H9 (cell line): ENCODE measurements around the gene SHLD2. TPM values are rescaled to one million over a fixed set of nuclear protein-coding genes. Genes with fewer than 3 reads are reported as not detected.
A peak's percentile ranks its signal among the peaks of the same experiment; 100 is the strongest.

Experiments used
- DNase-seq: peaks from one replicate; pipeline ENCODE4 v3.0.0-alpha.2; 2017
- H2AFZ ChIP-seq: one replicate; pipeline ENCODE4 v1.6.1; 2013; ENCODE audit warnings: mild to moderate bottlenecking, low read length, control low read depth, moderate library complexity
- H2AK5ac ChIP-seq: 2 replicates; pipeline ENCODE4 v1.6.1; 2013; ENCODE audit warnings: low read length, control low read depth, mixed read lengths; ENCODE audit not compliant: insufficient read length
- H2BK120ac ChIP-seq: one replicate; pipeline ENCODE4 v1.6.1; 2013; ENCODE audit warnings: low read depth, mild to moderate bottlenecking, low read length, control low read depth, inconsistent platforms; ENCODE audit not compliant: poor library complexity, severe bottlenecking
- H2BK12ac ChIP-seq: 2 replicates; pipeline ENCODE4 v1.6.1; 2013; ENCODE audit warnings: low read length, control low read depth, mixed read lengths, low read depth; ENCODE audit not compliant: insufficient read length
- H2BK15ac ChIP-seq: 2 replicates; pipeline ENCODE4 v1.6.1; 2013; ENCODE audit warnings: low read depth, low read length, control low read depth
- H2BK20ac ChIP-seq: one replicate; pipeline ENCODE4 v1.6.1; 2013; ENCODE audit warnings: low read depth, mild to moderate bottlenecking, low read length, control low read depth, inconsistent platforms; ENCODE audit not compliant: poor library complexity, severe bottlenecking
- H2BK5ac ChIP-seq: 2 replicates; pipeline ENCODE4 v1.6.1; 2013; ENCODE audit warnings: low read length, control low read depth, mixed read lengths; ENCODE audit not compliant: insufficient read length
- H3K14ac ChIP-seq: 2 replicates; pipeline ENCODE4 v1.6.1; 2013; ENCODE audit warnings: low read length, control low read depth; ENCODE audit not compliant: insufficient read depth
- H3K18ac ChIP-seq: 2 replicates; pipeline ENCODE4 v1.6.1; 2013; ENCODE audit warnings: low read depth, mild to moderate bottlenecking, mixed read lengths, low read length, control low read depth; ENCODE audit not compliant: insufficient read length
- H3K23ac ChIP-seq: 2 replicates; pipeline ENCODE4 v1.6.1; 2013; ENCODE audit warnings: low read length, control low read depth, mixed read lengths, low read depth; ENCODE audit not compliant: insufficient read length
- H3K23me2 ChIP-seq: 2 replicates; pipeline ENCODE4 v1.6.1; 2013; ENCODE audit warnings: low read depth, mild to moderate bottlenecking, mixed read lengths, low read length, control low read depth; ENCODE audit not compliant: insufficient read length, poor library complexity, severe bottlenecking
- H3K27ac ChIP-seq: 2 replicates; pipeline ENCODE4 v1.5.1; 2013; ENCODE audit warnings: low read length, control low read depth, mixed read lengths, low read depth; ENCODE audit not compliant: insufficient read length
- H3K27me3 ChIP-seq: 2 replicates; pipeline ENCODE4 v1.6.1; 2013; ENCODE audit warnings: low read length, control low read depth, inconsistent platforms; ENCODE audit not compliant: insufficient read depth
- H3K4ac ChIP-seq: 2 replicates; pipeline ENCODE4 v1.6.1; 2013; ENCODE audit warnings: low read depth, mild to moderate bottlenecking, control low read depth, inconsistent platforms, low read length, moderate library complexity
- H3K4me1 ChIP-seq: 2 replicates; pipeline ENCODE4 v1.6.1; 2013; ENCODE audit warnings: low read length, control low read depth, inconsistent platforms; ENCODE audit not compliant: insufficient read depth
- H3K4me2 ChIP-seq: 2 replicates; pipeline ENCODE4 v1.6.1; 2013; ENCODE audit warnings: low read length, control low read depth, mixed read lengths; ENCODE audit not compliant: insufficient read length, insufficient read depth
- H3K56ac ChIP-seq: 2 replicates; pipeline ENCODE4 v1.6.1; 2013; ENCODE audit warnings: low read depth, mild to moderate bottlenecking, mixed read lengths, low read length, control low read depth; ENCODE audit not compliant: insufficient read length
- H3K79me1 ChIP-seq: 2 replicates; pipeline ENCODE4 v1.6.1; 2013; ENCODE audit warnings: low read depth, mild to moderate bottlenecking, moderate library complexity, low read length, control low read depth, inconsistent platforms; ENCODE audit not compliant: insufficient read depth, poor library complexity, severe bottlenecking
- H3K79me2 ChIP-seq: 2 replicates; pipeline ENCODE4 v1.6.1; 2013; ENCODE audit warnings: low read length, control low read depth, inconsistent platforms; ENCODE audit not compliant: insufficient read depth
- H3K9ac ChIP-seq: 2 replicates; pipeline ENCODE4 v1.6.1; 2013; ENCODE audit warnings: low read length, control low read depth, mixed read lengths; ENCODE audit not compliant: insufficient read length; ENCODE audit errors: extremely low read depth
- H3K9me3 ChIP-seq: one replicate; pipeline ENCODE4 v1.6.1; 2013; ENCODE audit warnings: low read depth, low read length, inconsistent platforms; ENCODE audit not compliant: control insufficient read depth
- H3T11ph ChIP-seq: one replicate; pipeline ENCODE4 v1.6.1; 2013; ENCODE audit warnings: mild to moderate bottlenecking, low read length, control low read depth, inconsistent platforms
- H4K20me1 ChIP-seq: one replicate; pipeline ENCODE4 v1.6.1; 2013; ENCODE audit not compliant: control insufficient read depth, insufficient read length, insufficient read depth
- H4K5ac ChIP-seq: 2 replicates; pipeline ENCODE4 v1.6.1; 2013; ENCODE audit warnings: low read depth, mild to moderate bottlenecking, mixed read lengths, low read length, control low read depth; ENCODE audit not compliant: insufficient read length
- H4K8ac ChIP-seq: replicated peaks from 2 replicates; pipeline ENCODE4 v1.6.1; 2013; ENCODE audit warnings: low read length, control low read depth, mixed read lengths, low read depth; ENCODE audit not compliant: insufficient read length
- H4K91ac ChIP-seq: 2 replicates; pipeline ENCODE4 v1.6.1; 2013; ENCODE audit warnings: low read depth, mild to moderate bottlenecking, moderate library complexity, mixed read lengths, low read length, control low read depth; ENCODE audit not compliant: insufficient read length
- H3K27ac Mint-ChIP-seq, 3 experiments: 2 replicates in 2 of 3; 3 replicates in 1 of 3; pipeline ENCODE4 v1.8.0; 2020 to 2021; ENCODE audit warnings: mixed read lengths in 3 of 3, mild to moderate bottlenecking in 1 of 3, moderate library complexity in 1 of 3
- H3K27me3 Mint-ChIP-seq: 2 replicates; pipeline ENCODE4 v1.8.0; 2021; ENCODE audit warnings: low read depth, mild to moderate bottlenecking, moderate library complexity, mixed read lengths
- H3K36me3 Mint-ChIP-seq, 3 experiments: 2 replicates in 2 of 3; 3 replicates in 1 of 3; pipeline ENCODE4 v1.8.0; 2020 to 2021; ENCODE audit warnings: low read depth in 3 of 3, mixed read lengths in 3 of 3; ENCODE audit not compliant: insufficient read depth in 1 of 3
- H3K4me1 Mint-ChIP-seq, 2 experiments: 2 replicates each; pipeline ENCODE4 v1.8.0; 2020; ENCODE audit warnings: mixed read lengths in 2 of 2
- H3K4me3 Mint-ChIP-seq, 2 experiments: 2 replicates in 1 of 2; 3 replicates in 1 of 2; pipeline ENCODE4 v1.8.0; 2020 to 2021; ENCODE audit warnings: mild to moderate bottlenecking in 2 of 2, mixed read lengths in 2 of 2, moderate library complexity in 1 of 2
- H3K9me3 Mint-ChIP-seq, 2 experiments: 2 replicates in 1 of 2; 3 replicates in 1 of 2; pipeline ENCODE4 v1.8.0; 2020; ENCODE audit warnings: mild to moderate bottlenecking in 2 of 2, mixed read lengths in 2 of 2, moderate library complexity in 1 of 2
- CTCF ChIP-seq: fragments of 200-600 bp; sonication (generic); conservative IDR thresholded peaks from 3 replicates; pipeline ENCODE4 v1.8.0; 2021; ENCODE audit warnings: antibody characterized with exemption, mild to moderate bottlenecking
- WGBS: extraction: QIAGEN DNeasy Blood & Tissue Kit; methylation state at CpG from one replicate; pipeline ENCODE4 v1.1.7; 2013; ENCODE audit warnings: missing lambda C conversion rate, low lambda C conversion rate, mixed read lengths; ENCODE audit not compliant: insufficient read length; ENCODE audit errors: extremely low coverage; 5-methylcytosine and 5-hydroxymethylcytosine counted together
- total RNA-seq: library from RNA; stranded (reverse); gene quantifications from 2 replicates; pipeline ENCODE4 v1.2.1, GENCODE V29; 2021

Gene SHLD2
- total RNA-seq, 1 experiment from 2014 or later: 27.8 TPM

- no peak for DNase-seq
These were observed 40.4 kb upstream of the SHLD2 start for GRCh38 chr10:87054373-87055295.

More at GRCh38 chr10:87054373-87055295, 40.4 kb upstream of the SHLD2 start:
- Histone ChIP-seq H3K23ac (no peak overlapping the region), H3K79me2 (no peaks in the 10 kb centered on the region), H4K8ac (no peak overlapping the region), H3T11ph (no peak overlapping the region), H4K91ac (no peak overlapping the region), H3K4ac (no peak overlapping the region), H3K4me2 (no peak overlapping the region), H3K9me3 (no peaks in the 10 kb centered on the region), H2BK12ac (no peak overlapping the region), H3K23me2 (no peaks in the 10 kb centered on the region), H2AK5ac (no peak overlapping the region), H2BK120ac (no peak overlapping the region), H3K56ac (no peak overlapping the region), H4K5ac (no peak overlapping the region), H3K18ac (no peak overlapping the region), H2BK5ac (no peak overlapping the region), H3K14ac (no peak overlapping the region), H2BK20ac (no peak overlapping the region), H2AFZ (no peak overlapping the region), H3K27me3 (no peaks in the 10 kb centered on the region), H3K9ac (no peak overlapping the region), H3K79me1 (no peaks in the 10 kb centered on the region), H3K4me1 (no peaks in the 10 kb centered on the region), H3K27ac (no peak overlapping the region), H4K20me1 (no peaks in the 10 kb centered on the region), H2BK15ac (no peak overlapping the region)
- Mint-ChIP-seq H3K36me3 (peaks cover 21 to 61% (median 38%) of the 10 kb centered on the region in 3 experiments; a peak in 6 of 7 replicates), H3K27ac (no peak overlapping the region), H3K27me3 (no peaks in the 10 kb centered on the region), H3K4me1 (no peaks in the 10 kb centered on the region), H3K4me3 (no peak overlapping the region), H3K9me3 (no peaks in the 10 kb centered on the region)
- peak; percentile 49 for TF ChIP-seq CTCF
- no CpG with 5 or more reads among the region's 7 CpGs for WGBS
